Hematopoietic multipotent progenitor cell (in vitro differentiated cells): ENCODE data around the gene HDGFL2. TPM values are rescaled to one million over a fixed set of nuclear protein-coding genes. Genes with fewer than 3 reads are reported as not detected.
"Not testable (repeated sequence)": the region's sequence is repeated elsewhere in the genome, so short reads cannot be mapped to it uniquely, and the experiment has no call there.

ENCODE experiments used
- DNase-seq, 3 donors: peaks; one replicate each; pipeline ENCODE4 v3.0.0-alpha.2; 2011 to 2015; ENCODE audit warnings: low read depth in 2 of 3, low spot score in 2 of 3
- total RNA-seq: library from RNA; depleted of rRNA; stranded (reverse); fragments of >200 nt; gene quantifications from one replicate; pipeline ENCODE4 v1.2.3, GENCODE V29; 2012

The HDGFL2 gene
- total RNA-seq, 1 donor, result 30.2 TPM

- DNase-seq, result no peak
Observed at GRCh38 chr19:4511300-4512054, 39.4 kb downstream of the HDGFL2 start.

- DNase-seq, result no peak
Observed at GRCh38 chr19:4512070-4512469, 40.0 kb downstream of the HDGFL2 start.

GRCh38 chr19:4513248-4513647 lies 41.2 kb downstream of the HDGFL2 start:
- DNase-seq, result no peak

- no peak for DNase-seq
Observed at GRCh38 chr19:4515732-4516131, 43.6 kb downstream of the HDGFL2 start.

- no peak for DNase-seq
Observed at GRCh38 chr19:4516199-4516938, 44.3 kb downstream of the HDGFL2 start.

GRCh38 chr19:4516939-4517300 lies 44.8 kb downstream of the HDGFL2 start:
- DNase-seq, result no peak

GRCh38 chr19:4517451-4518057 lies 45.5 kb downstream of the HDGFL2 start:
- no peak for DNase-seq

- DNase-seq, result no peak
Observed at GRCh38 chr19:4518345-4519171, 46.5 kb downstream of the HDGFL2 start, which contains the start of gene PLIN4. Gene PLIN4, minus strand, starts transcription at chr19:4518486. Its CDS starts 214 bp downstream, at chr19:4518272.

- DNase-seq, result no peak
Observed at GRCh38 chr19:4519172-4519496, 47.0 kb downstream of the HDGFL2 start.

GRCh38 chr19:4519521-4520277 lies 47.6 kb downstream of the HDGFL2 start:
- no peak for DNase-seq

GRCh38 chr19:4521170-4521887 lies 49.2 kb downstream of the HDGFL2 start:
- no peak for DNase-seq

- DNase-seq, result no peak
Observed at GRCh38 chr19:4521888-4522242, 49.8 kb downstream of the HDGFL2 start.

GRCh38 chr19:4522291-4523002 lies 50.4 kb downstream of the HDGFL2 start:
- no peak for DNase-seq

GRCh38 chr19:4523306-4524110 lies 51.4 kb downstream of the HDGFL2 start:
- DNase-seq, result peak in 1 of 3 donors; percentile 26

- DNase-seq, result peak; percentile 18 to 63 (median 48)
Observed at GRCh38 chr19:4524808-4525562, 52.9 kb downstream of the HDGFL2 start.

GRCh38 chr19:4525563-4526002 lies 53.5 kb downstream of the HDGFL2 start:
- no peak for DNase-seq

- DNase-seq, result not testable (repeated sequence)
Observed at GRCh38 chr19:4527377-4527776, 55.3 kb downstream of the HDGFL2 start.
